IMR-90 (cell line): ENCODE results near the gene ARHGAP32. TPM values are rescaled to one million over a fixed set of nuclear protein-coding genes. Genes with fewer than 3 reads are reported as not detected.

Experiments used
- ATAC-seq: fragments of 200-7000 bp; cut with Tn5 transposase; 2 replicates; pipeline ENCODE4 v1.9.1; 2020; ENCODE audit warnings: low read depth, mild to moderate bottlenecking, moderate library complexity
- BruUV-seq: library from RNA; stranded (reverse); fragments of 400-500 nt; replicated peaks from 2 replicates; lab custom pipeline; 2021; lab: Mats Ljungman, UMichigan
- CTCF ChIA-PET: fragments of 300-600 bp; formaldehyde crosslinking; extraction: SDS; loops from one replicate; lab custom pipeline; 2021; ENCODE audit warnings: antibody characterized with exemption; lab: Yijun Ruan, JAX
- POLR2A ChIA-PET: fragments of 300-600 bp; sonication (Branson Sonifier 250); formaldehyde crosslinking; loops from one replicate; lab custom pipeline; 2022; ENCODE audit warnings: antibody characterized with exemption; ENCODE audit not compliant: unreplicated experiment; lab: Charles Lee
- DNase-seq: peaks from one replicate; pipeline ENCODE4 v3.0.0; 2013
- H2AFZ ChIP-seq: replicated peaks from 2 replicates; pipeline ENCODE3; 2013; ENCODE audit warnings: low read length, mild to moderate bottlenecking; ENCODE audit not compliant: poor library complexity
- H2AK5ac ChIP-seq: 2 replicates; pipeline ENCODE4 v1.6.1; 2013; ENCODE audit warnings: low read depth, low read length, inconsistent platforms
- H2AK9ac ChIP-seq: replicated peaks from 2 replicates; pipeline ENCODE3; 2013; ENCODE audit warnings: mild to moderate bottlenecking, low read depth, low read length, moderate library complexity; ENCODE audit not compliant: poor library complexity
- H2BK120ac ChIP-seq: 2 replicates; pipeline ENCODE4 v1.6.1; 2013; ENCODE audit warnings: low read depth, low read length, inconsistent platforms
- H2BK15ac ChIP-seq: 3 replicates; pipeline ENCODE4 v1.6.1; 2013; ENCODE audit warnings: low read depth, low read length, inconsistent platforms
- H2BK20ac ChIP-seq: 2 replicates; pipeline ENCODE4 v1.6.1; 2013; ENCODE audit warnings: low read depth, mild to moderate bottlenecking, inconsistent platforms, low read length, moderate library complexity
- H2BK5ac ChIP-seq: 2 replicates; pipeline ENCODE4 v1.6.1; 2013; ENCODE audit warnings: mild to moderate bottlenecking, low read depth, low read length, inconsistent platforms; ENCODE audit not compliant: poor library complexity, severe bottlenecking
- H3K14ac ChIP-seq: replicated peaks from 2 replicates; pipeline ENCODE4 v1.6.1; 2013; ENCODE audit warnings: low read depth, low read length, inconsistent platforms
- H3K18ac ChIP-seq: 2 replicates; pipeline ENCODE4 v1.6.1; 2013; ENCODE audit warnings: low read depth, low read length, control low read depth
- H3K23ac ChIP-seq: 2 replicates; pipeline ENCODE4 v1.6.1; 2013; ENCODE audit warnings: low read depth, low read length, inconsistent platforms
- H3K27ac ChIP-seq: 2 replicates; pipeline ENCODE4 v1.5.1; 2013; ENCODE audit warnings: mild to moderate bottlenecking, control low read depth, low read length; ENCODE audit not compliant: insufficient read depth
- H3K27me3 ChIP-seq: 2 replicates; pipeline ENCODE4 v1.6.1; 2013; ENCODE audit warnings: low read length; ENCODE audit not compliant: control insufficient read depth, insufficient read depth
- H3K36me3 ChIP-seq: 2 replicates; pipeline ENCODE4 v1.6.1; 2013; ENCODE audit warnings: low read length, mixed read lengths; ENCODE audit not compliant: control insufficient read depth, insufficient read depth
- H3K4ac ChIP-seq: 2 replicates; pipeline ENCODE4 v1.6.1; 2013; ENCODE audit warnings: low read depth, low read length, inconsistent platforms
- H3K4me1 ChIP-seq: 2 replicates; pipeline ENCODE4 v1.6.1; 2013; ENCODE audit warnings: low read length, mixed read lengths; ENCODE audit not compliant: control insufficient read depth, insufficient read depth
- H3K4me2 ChIP-seq: 2 replicates; pipeline ENCODE4 v1.6.1; 2013; ENCODE audit warnings: low read depth, mild to moderate bottlenecking, control low read depth, low read length, moderate library complexity
- H3K4me3 ChIP-seq: 2 replicates; pipeline ENCODE4 v1.5.1; 2013; ENCODE audit warnings: low read depth, mild to moderate bottlenecking, control low read depth, low read length, moderate library complexity; ENCODE audit not compliant: insufficient read depth
- H3K56ac ChIP-seq: 2 replicates; pipeline ENCODE4 v1.6.1; 2013; ENCODE audit warnings: low read length, inconsistent platforms; ENCODE audit not compliant: insufficient read depth; ENCODE audit errors: extremely low read depth
- H3K79me1 ChIP-seq, 2 experiments: 2 replicates each; pipeline ENCODE4 v1.6.1; 2013; ENCODE audit warnings: low read length in 2 of 2, inconsistent platforms in 1 of 2, low read depth in 1 of 2
- H3K9ac ChIP-seq: 2 replicates; pipeline ENCODE4 v1.6.1; 2013; ENCODE audit warnings: low read depth, low read length, control low read depth
- H3K9me1 ChIP-seq: 2 replicates; pipeline ENCODE4 v1.6.1; 2013; ENCODE audit warnings: low read length, inconsistent platforms; ENCODE audit not compliant: insufficient read depth
- H3K9me3 ChIP-seq: 2 replicates; pipeline ENCODE4 v1.6.1; 2013; ENCODE audit warnings: low read length; ENCODE audit not compliant: control insufficient read depth, insufficient read depth
- H4K20me1 ChIP-seq: 2 replicates; pipeline ENCODE4 v1.6.1; 2013; ENCODE audit warnings: low read length, inconsistent platforms; ENCODE audit not compliant: insufficient read depth
- H4K5ac ChIP-seq: 2 replicates; pipeline ENCODE4 v1.6.1; 2013; ENCODE audit warnings: mild to moderate bottlenecking, low read depth, low read length, control low read depth
- H4K8ac ChIP-seq, 2 experiments: 2 replicates each; pipeline ENCODE4 v1.6.1; 2013; ENCODE audit warnings: low read depth in 2 of 2, low read length in 2 of 2, control low read depth in 1 of 2, inconsistent platforms in 1 of 2
- H4K91ac ChIP-seq: 2 replicates; pipeline ENCODE4 v1.6.1; 2013; ENCODE audit warnings: low read depth, low read length, inconsistent platforms; ENCODE audit not compliant: insufficient read depth
- MAFK ChIP-seq: IDR thresholded peaks from 2 replicates; pipeline ENCODE4 v1.6.1; 2012; ENCODE audit warnings: low read depth, low read length, improper control_type of control experiment
- dilution Hi-C: fragments of 300-500 bp; cut with HindIII; formaldehyde crosslinking; loops from one replicate; pipeline ENCODE4 v1.14.3; 2018; ENCODE audit warnings: low sequenced_read_pairs; ENCODE audit not compliant: unreplicated experiment
- in situ Hi-C: fragments of 300-500 bp; cut with MboI; formaldehyde crosslinking; loops from 3 replicates; pipeline ENCODE4 v1.14.3; 2019; ENCODE audit warnings: low sequenced_read_pairs, inconsistent platforms, mixed read lengths
- intact Hi-C: fragments of 100-400 bp; cut with micrococcal nuclease; formaldehyde crosslinking; loops from 2 replicates; pipeline ENCODE4 v1.10.0; 2022
- polyA plus RNA-seq, 3 experiments: library from polyadenylated mRNA; depleted of rRNA; stranded (reverse); fragments of >200 nt; gene quantifications; 2 replicates each; pipeline ENCODE4 v1.2.3, GENCODE V29; 2012; ENCODE audit warnings: low replicate concordance in 1 of 3
- total RNA-seq: library from RNA; depleted of rRNA; stranded (reverse); fragments of >200 nt; gene quantifications from 2 replicates; pipeline ENCODE4 v1.2.3, GENCODE V29; 2012

Gene ARHGAP32
- total and polyA plus RNA-seq, 2 of the 4 experiments (the other 2 are of a cell fraction), result 4.1 to 8.4 TPM

DNA sequence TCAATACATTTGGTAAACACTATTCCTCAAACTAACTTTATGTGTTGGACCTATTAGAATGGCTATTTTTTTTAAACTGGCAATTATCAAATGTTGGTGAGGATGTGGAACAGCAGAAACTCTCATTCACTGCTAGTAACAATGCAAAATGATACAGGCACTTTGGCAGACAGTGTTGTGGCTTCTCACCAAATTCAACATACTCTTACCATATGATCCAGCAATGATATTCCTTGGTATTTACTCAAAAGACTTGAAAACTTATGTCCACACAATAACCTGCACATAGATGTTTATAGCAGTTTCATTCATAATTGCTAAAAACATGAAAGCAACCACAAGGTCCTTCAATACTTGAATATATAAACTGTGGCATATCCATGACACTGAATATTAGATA, 136.9 kb downstream of the ARHGAP32 start:
- 0 out of 2 replicates have a peak, but pooled peaks cover 5% of the 10 kb centered on the region for H3K9me1 ChIP-seq
- no peak overlapping the region for H3K4me3 ChIP-seq
- intact Hi-C loops, result no loop called here
- H3K18ac ChIP-seq, result no peak overlapping the region
- no peak overlapping the region for H3K14ac ChIP-seq
- POLR2A ChIA-PET, result no interaction called here
- dilution Hi-C loops, result no loop called here
- H3K4ac ChIP-seq, result no peak overlapping the region
- no TSS peak for BruUV-seq
- H3K4me1 ChIP-seq, result no peaks in the 10 kb centered on the region
- no peak overlapping the region for H4K5ac ChIP-seq
- TF ChIP-seq MAFK, result no peak
- no peaks in the 10 kb centered on the region for H4K20me1 ChIP-seq
- CTCF ChIA-PET, result no interaction called here
- H3K27ac ChIP-seq, result no peak overlapping the region
- no peak overlapping the region for H2AFZ ChIP-seq
- H3K56ac ChIP-seq, result no peak overlapping the region
- H4K91ac ChIP-seq, result no peak overlapping the region
- H3K4me2 ChIP-seq, result no peak overlapping the region
- no peaks in the 10 kb centered on the region for H3K27me3 ChIP-seq
- H2BK5ac ChIP-seq, result no peak overlapping the region
- H3K9ac ChIP-seq, result no peak overlapping the region
- no peak overlapping the region for H2BK120ac ChIP-seq
- H2BK15ac ChIP-seq, result no peak overlapping the region
- H3K23ac ChIP-seq, result no peak overlapping the region
- H2BK20ac ChIP-seq, result no peak overlapping the region
- H3K36me3 ChIP-seq, result no peaks in the 10 kb centered on the region; the same call in 1 of the 2 replicates
- DNase-seq (no peak), ATAC-seq (no peak)
- H4K8ac ChIP-seq, result no peak overlapping the region
- in situ Hi-C loops, result no loop called here
- no peak overlapping the region for H2AK5ac ChIP-seq
- no peaks in the 10 kb centered on the region for H3K9me3 ChIP-seq
- no peaks in the 10 kb centered on the region for H3K79me1 ChIP-seq
- no peak overlapping the region for H2AK9ac ChIP-seq
